MCF 10A (cell line): ENCODE results near the gene ALPL. TPM values are rescaled to one million over a fixed set of nuclear protein-coding genes. Genes with fewer than 3 reads are reported as not detected.

ENCODE experiments used
- BruUV-seq: library from RNA; stranded (reverse); fragments of 400-500 nt; replicated peaks from 2 replicates; lab custom pipeline; 2021; lab: Mats Ljungman, UMichigan
- CTCF ChIA-PET: fragments of 300-600 bp; sonication (Branson Sonifier 250); formaldehyde crosslinking; extraction: SDS; loops from one replicate; lab custom pipeline; 2021; ENCODE audit warnings: antibody characterized with exemption, inconsistent platforms; lab: Yijun Ruan, JAX
- POLR2A ChIA-PET: fragments of 300-600, 350-650 bp; sonication (Branson Sonifier 250); formaldehyde crosslinking; extraction: SDS; loops from one replicate; lab custom pipeline; 2020; ENCODE audit warnings: antibody characterized with exemption, inconsistent platforms; lab: Yijun Ruan, JAX
- DNase-seq: peaks from one replicate; pipeline ENCODE4 v3.0.0-alpha.2; 2018; ENCODE audit not compliant: unreplicated experiment
- H3K27ac Mint-ChIP-seq: one replicate; pipeline ENCODE4 v1.8.0; 2022; ENCODE audit warnings: mild to moderate bottlenecking, low read depth, mixed read lengths; ENCODE audit not compliant: unreplicated experiment
- H3K27me3 Mint-ChIP-seq: one replicate; pipeline ENCODE4 v1.8.0; 2022; ENCODE audit warnings: mixed read lengths; ENCODE audit not compliant: insufficient read depth, unreplicated experiment
- H3K36me3 Mint-ChIP-seq: one replicate; pipeline ENCODE4 v1.8.0; 2022; ENCODE audit warnings: mild to moderate bottlenecking, moderate library complexity, mixed read lengths; ENCODE audit not compliant: insufficient read depth, unreplicated experiment
- H3K4me1 Mint-ChIP-seq: one replicate; pipeline ENCODE4 v1.8.0; 2022; ENCODE audit warnings: mixed read lengths; ENCODE audit not compliant: insufficient read depth, unreplicated experiment
- H3K4me3 Mint-ChIP-seq: one replicate; pipeline ENCODE4 v1.8.0; 2022; ENCODE audit warnings: mild to moderate bottlenecking, moderate library complexity, mixed read lengths; ENCODE audit not compliant: unreplicated experiment
- H3K9me3 Mint-ChIP-seq: one replicate; pipeline ENCODE4 v1.8.0; 2022; ENCODE audit warnings: mixed read lengths; ENCODE audit not compliant: unreplicated experiment
- CTCF ChIP-seq: fragments of 200-600 bp; IDR thresholded peaks from one replicate; pipeline ENCODE4 v1.8.0; 2022; ENCODE audit warnings: antibody characterized with exemption, mild to moderate bottlenecking; ENCODE audit not compliant: unreplicated experiment
- intact Hi-C: fragments of 100-400 bp; cut with micrococcal nuclease; formaldehyde crosslinking; loops from 2 replicates; pipeline ENCODE4 v1.14.1; 2022
- total RNA-seq: library from RNA; stranded (reverse); gene quantifications from 2 replicates; pipeline ENCODE4 v1.2.3, GENCODE V29; 2022

ALPL gene
- total RNA-seq, 1 experiment from 2014 or later = not detected

GRCh38 chr1:21524220-21524619 is 15.0 kb downstream of the ALPL start:
- no peak for DNase-seq
- intact Hi-C loops = no loop called here
- Mint-ChIP-seq H3K36me3 (no peaks in the 10 kb centered on the region), H3K9me3 (no peaks in the 10 kb centered on the region), H3K27me3 (peaks cover 1% of the 10 kb centered on the region), H3K4me3 (no peak overlapping the region), H3K27ac (no peak overlapping the region), H3K4me1 (no peaks in the 10 kb centered on the region)
- TF ChIP-seq CTCF = no peak
- no TSS peak for BruUV-seq
- POLR2A ChIA-PET = no interaction called here
- CTCF ChIA-PET = interaction anchor here (0.9 to 1.1 kb wide), 3 partner anchors 152 to 291 kb away, joined by 3 to 4 read pairs (median 3); no protein-coding TSS in a partner anchor

- Mint-ChIP-seq H3K4me3 (no peak overlapping the region), H3K9me3 (no peaks in the 10 kb centered on the region), H3K27me3 (peaks cover 7% of the 10 kb centered on the region), H3K4me1 (no peaks in the 10 kb centered on the region), H3K36me3 (no peaks in the 10 kb centered on the region), H3K27ac (no peak overlapping the region)
- no peak for DNase-seq
- no TSS peak for BruUV-seq
- intact Hi-C loops = no loop called here
- ChIA-PET POLR2A (no interaction called here), CTCF (interaction anchor here (0.7 to 1.1 kb wide), 2 partner anchors 153 to 1983 kb away, joined by 3 to 4 read pairs; no protein-coding TSS in a partner anchor)
- no peak for TF ChIP-seq CTCF
Observed at GRCh38 chr1:21524686-21525339, 15.6 kb downstream of the ALPL start.

- POLR2A ChIA-PET = interaction anchor here (1.7 kb wide), 1 partner anchor 9 kb away, joined by 5 read pairs; no protein-coding TSS in a partner anchor
- DNase-seq = no peak
- Mint-ChIP-seq H3K9me3 (no peaks in the 10 kb centered on the region), H3K27ac (no peak overlapping the region), H3K4me1 (no peaks in the 10 kb centered on the region), H3K36me3 (no peaks in the 10 kb centered on the region), H3K27me3 (peaks cover 12% of the 10 kb centered on the region), H3K4me3 (no peak overlapping the region)
- no peak for TF ChIP-seq CTCF
- CTCF ChIA-PET = interaction anchor here (0.7 kb wide), 1 partner anchor 1982 kb away, joined by 3 read pairs; no protein-coding TSS in a partner anchor
- BruUV-seq = no TSS peak
- intact Hi-C loops = no loop called here
Observed at GRCh38 chr1:21525340-21525717, 16.1 kb downstream of the ALPL start.

GRCh38 chr1:21526441-21526840 is 17.2 kb downstream of the ALPL start:
- no peaks in the 10 kb centered on the region for H3K36me3 Mint-ChIP-seq
- H3K27ac Mint-ChIP-seq = no peak overlapping the region
- H3K4me1 Mint-ChIP-seq = no peaks in the 10 kb centered on the region
- H3K9me3 Mint-ChIP-seq = no peaks in the 10 kb centered on the region
- H3K4me3 Mint-ChIP-seq = no peak overlapping the region
- POLR2A ChIA-PET = interaction anchor here (0.7 to 1.7 kb wide), 2 partner anchors 10 to 48 kb away, joined by 4 to 5 read pairs; no protein-coding TSS in a partner anchor
- intact Hi-C loops = no loop called here
- no peak for TF ChIP-seq CTCF
- peaks cover 23% of the 10 kb centered on the region for H3K27me3 Mint-ChIP-seq
- CTCF ChIA-PET = interaction anchor here (0.6 kb wide), 2 partner anchors 30 to 979 kb away, joined by 3 to 4 read pairs; no protein-coding TSS in a partner anchor
- no TSS peak for BruUV-seq
- no peak for DNase-seq
